Suprapubic skin (tissue), 4 donors: ENCODE measurements around the gene PHLDA3.

ENCODE experiments used
- CTCF ChIP-seq, 2 donors: fragments of 200-600 bp in 1 of 2; fragments of 450-650 bp in 1 of 2; sonication (generic) in 1 of 2; IDR thresholded peaks; one replicate each; pipeline ENCODE4 v1.5.1; 2016 to 2019; ENCODE audit warnings: antibody characterized with exemption in 2 of 2, mild to moderate bottlenecking in 1 of 2, moderate library complexity in 1 of 2
- EP300 ChIP-seq: sonication (generic); formaldehyde crosslinking; IDR thresholded peaks from one replicate; pipeline ENCODE4 v1.6.1; 2017; ENCODE audit warnings: antibody characterized with exemption
- POLR2AphosphoS5 ChIP-seq, 3 donors: sonication (generic); formaldehyde crosslinking; IDR thresholded peaks; one replicate each; pipeline ENCODE4 v1.6.1; 2017; ENCODE audit warnings: antibody characterized with exemption in 3 of 3

GRCh38 chr1:201463071-201463552 is 5.9 kb downstream of the PHLDA3 start:
- no peak for TF ChIP-seq CTCF (IDR thresholded peaks at IDR 0.05)
- no peak for TF ChIP-seq POLR2AphosphoS5 (IDR thresholded peaks at IDR 0.05)
- TF ChIP-seq EP300, result no peak
